ENCODE data around the gene CTSD.

CTSD gene

GRCh38 chr11:1797391-1798125 lies 33.8 kb upstream of the CTSD start:
- Histone ChIP-seq H3F3A (ENCODE audit: low read depth) (no peaks in the 10 kb centered on the region), H3K9ac (ENCODE audit: low read depth, low read length, poor library complexity, severe bottlenecking) (no peak overlapping the region), H3K9me3 (ENCODE audit: insufficient read depth, low read depth, low read length) (no peaks in the 10 kb centered on the region), H3K9me2 (replicated peaks; ENCODE audit: low read depth, low read length) (no peaks in the 10 kb centered on the region), H3K4me1 (ENCODE audit: insufficient read depth, low read length, poor library complexity, severe bottlenecking) (peaks cover 13% of the 10 kb centered on the region), H3K4me2 (ENCODE audit: low read depth, low read length, poor library complexity, severe bottlenecking) (no peak overlapping the region), H2AFZ (ENCODE audit: low read length) (no peak overlapping the region), H4K20me1 (ENCODE audit: insufficient read depth, low read length, poor library complexity, severe bottlenecking) (no peaks in the 10 kb centered on the region), H3K27me3 (ENCODE audit: insufficient read depth, low read length, poor library complexity, severe bottlenecking) (no peaks in the 10 kb centered on the region), H3K36me3 (ENCODE audit: insufficient read depth, low read length) (no peaks in the 10 kb centered on the region), H3K79me2 (ENCODE audit: insufficient read depth, low read length) (no peaks in the 10 kb centered on the region), H3K4me3 (ENCODE audit: low read length, poor library complexity, severe bottlenecking) (no peak overlapping the region)
- TF ChIP-seq EZH2phosphoT487 (IDR thresholded peaks at IDR 0.05; ENCODE audit: borderline replicate concordance) (no peak), CTCF (conservative IDR thresholded peaks at IDR 0.05; ENCODE audit: low read length) (no peak)

- H3K4me3 ChIP-seq (ENCODE audit: low read length, poor library complexity, severe bottlenecking), result no peak overlapping the region
- H3K9me3 ChIP-seq (ENCODE audit: insufficient read depth, low read depth, low read length), result no peaks in the 10 kb centered on the region
- no peak overlapping the region for H3K4me2 ChIP-seq (ENCODE audit: low read depth, low read length, poor library complexity, severe bottlenecking)
- no peaks in the 10 kb centered on the region for H3K36me3 ChIP-seq (ENCODE audit: insufficient read depth, low read length)
- peaks cover 19% of the 10 kb centered on the region for H3K4me1 ChIP-seq (ENCODE audit: insufficient read depth, low read length, poor library complexity, severe bottlenecking)
- no peaks in the 10 kb centered on the region for H3F3A ChIP-seq (ENCODE audit: low read depth)
- H2AFZ ChIP-seq (ENCODE audit: low read length), result peak overlapping the region; percentile 32; the same call in 1 of the 2 replicates
- H3K79me2 ChIP-seq (ENCODE audit: insufficient read depth, low read length), result no peaks in the 10 kb centered on the region
- no peaks in the 10 kb centered on the region for H3K27me3 ChIP-seq (ENCODE audit: insufficient read depth, low read length, poor library complexity, severe bottlenecking)
- H3K9me2 ChIP-seq (replicated peaks; ENCODE audit: low read depth, low read length), result no peaks in the 10 kb centered on the region
- H3K9ac ChIP-seq (ENCODE audit: low read depth, low read length, poor library complexity, severe bottlenecking), result no peak overlapping the region
- H4K20me1 ChIP-seq (ENCODE audit: insufficient read depth, low read length, poor library complexity, severe bottlenecking), result no peaks in the 10 kb centered on the region
- TF ChIP-seq CTCF (conservative IDR thresholded peaks at IDR 0.05; ENCODE audit: low read length), result no peak
- TF ChIP-seq EZH2phosphoT487 (IDR thresholded peaks at IDR 0.05; ENCODE audit: borderline replicate concordance), result no peak
Observed at GRCh38 chr11:1796413-1797011, 32.8 kb upstream of the CTSD start.

GRCh38 chr11:1793081-1793480 lies 29.4 kb upstream of the CTSD start:
- no peaks in the 10 kb centered on the region for H3F3A ChIP-seq (ENCODE audit: low read depth)
- peak overlapping the region; percentile 61 for H3K4me3 ChIP-seq (ENCODE audit: low read length, poor library complexity, severe bottlenecking)
- H2AFZ ChIP-seq (ENCODE audit: low read length), result no peak overlapping the region
- H3K79me2 ChIP-seq (ENCODE audit: insufficient read depth, low read length), result no peaks in the 10 kb centered on the region
- TF ChIP-seq EZH2phosphoT487 (IDR thresholded peaks at IDR 0.05; ENCODE audit: borderline replicate concordance) (no peak), CTCF (conservative IDR thresholded peaks at IDR 0.05; ENCODE audit: low read length) (no peak)
- H3K27me3 ChIP-seq (ENCODE audit: insufficient read depth, low read length, poor library complexity, severe bottlenecking), result no peaks in the 10 kb centered on the region
- H3K36me3 ChIP-seq (ENCODE audit: insufficient read depth, low read length), result no peaks in the 10 kb centered on the region
- H4K20me1 ChIP-seq (ENCODE audit: insufficient read depth, low read length, poor library complexity, severe bottlenecking), result no peaks in the 10 kb centered on the region
- peak overlapping the region; percentile 66 for H3K9ac ChIP-seq (ENCODE audit: low read depth, low read length, poor library complexity, severe bottlenecking)
- peaks cover 19% of the 10 kb centered on the region for H3K4me1 ChIP-seq (ENCODE audit: insufficient read depth, low read length, poor library complexity, severe bottlenecking)
- no peaks in the 10 kb centered on the region for H3K9me3 ChIP-seq (ENCODE audit: insufficient read depth, low read depth, low read length)
- H3K4me2 ChIP-seq (ENCODE audit: low read depth, low read length, poor library complexity, severe bottlenecking), result peak overlapping the region; percentile 72
- no peaks in the 10 kb centered on the region for H3K9me2 ChIP-seq (replicated peaks; ENCODE audit: low read depth, low read length)

All from Loucy (cell line).